KMS-11 (cell line): Measurements from ENCODE around the gene UCN2.

ENCODE experiments used
- H2AFZ ChIP-seq: fragments of 200-600 bp; sonication (generic); 2 replicates; pipeline ENCODE4 v1.6.1; 2016; ENCODE audit warnings: antibody characterized with exemption, mixed run types, low read depth
- H3K27ac ChIP-seq: fragments of 200-600 bp; sonication (generic); 2 replicates; pipeline ENCODE4 v1.6.1; 2016; ENCODE audit warnings: mild to moderate bottlenecking, mixed run types
- H3K27me3 ChIP-seq: fragments of 200-600 bp; sonication (generic); 2 replicates; pipeline ENCODE4 v1.6.1; 2017; ENCODE audit warnings: mild to moderate bottlenecking, low read depth, mixed run types, moderate library complexity; ENCODE audit not compliant: insufficient read depth
- H3K36me3 ChIP-seq: fragments of 200-600 bp; sonication (generic); 2 replicates; pipeline ENCODE4 v1.6.1; 2017; ENCODE audit warnings: mild to moderate bottlenecking, mixed run types; ENCODE audit not compliant: insufficient read depth
- H3K4me1 ChIP-seq: fragments of 200-600 bp; sonication (generic); 2 replicates; pipeline ENCODE4 v1.6.1; 2016; ENCODE audit warnings: mild to moderate bottlenecking, low read depth, mixed run types; ENCODE audit not compliant: poor library complexity, severe bottlenecking
- H3K4me2 ChIP-seq: fragments of 200-600 bp; sonication (generic); 2 replicates; pipeline ENCODE4 v1.7.0; 2016; ENCODE audit warnings: mild to moderate bottlenecking, mixed run types
- H3K4me3 ChIP-seq: fragments of 200-600 bp; sonication (generic); IDR thresholded peaks from 2 replicates; pipeline ENCODE4 v1.6.1; 2017; ENCODE audit warnings: low read depth, low read length, mixed read lengths; ENCODE audit not compliant: insufficient read depth
- H3K79me2 ChIP-seq: fragments of 200-600 bp; sonication (generic); 2 replicates; pipeline ENCODE4 v1.6.1; 2016; ENCODE audit warnings: low read depth, mixed run types; ENCODE audit not compliant: insufficient read depth
- H3K9ac ChIP-seq: fragments of 200-600 bp; sonication (generic); 2 replicates; pipeline ENCODE4 v1.6.1; 2016; ENCODE audit warnings: mild to moderate bottlenecking, mixed run types
- H4K20me1 ChIP-seq: fragments of 200-600 bp; sonication (generic); 2 replicates; pipeline ENCODE4 v1.6.1; 2016; ENCODE audit warnings: mild to moderate bottlenecking, mixed run types; ENCODE audit not compliant: insufficient read depth
- TF ChIP-seq, protein P1 (sequence below): fragments of 200-600 bp; sonication (generic); conservative IDR thresholded peaks from 2 replicates; pipeline ENCODE4 v1.6.1; 2017; ENCODE audit warnings: low read depth, mild to moderate bottlenecking, antibody characterized with exemption, low read length, moderate library complexity, mixed read lengths

UCN2 gene

DNA sequence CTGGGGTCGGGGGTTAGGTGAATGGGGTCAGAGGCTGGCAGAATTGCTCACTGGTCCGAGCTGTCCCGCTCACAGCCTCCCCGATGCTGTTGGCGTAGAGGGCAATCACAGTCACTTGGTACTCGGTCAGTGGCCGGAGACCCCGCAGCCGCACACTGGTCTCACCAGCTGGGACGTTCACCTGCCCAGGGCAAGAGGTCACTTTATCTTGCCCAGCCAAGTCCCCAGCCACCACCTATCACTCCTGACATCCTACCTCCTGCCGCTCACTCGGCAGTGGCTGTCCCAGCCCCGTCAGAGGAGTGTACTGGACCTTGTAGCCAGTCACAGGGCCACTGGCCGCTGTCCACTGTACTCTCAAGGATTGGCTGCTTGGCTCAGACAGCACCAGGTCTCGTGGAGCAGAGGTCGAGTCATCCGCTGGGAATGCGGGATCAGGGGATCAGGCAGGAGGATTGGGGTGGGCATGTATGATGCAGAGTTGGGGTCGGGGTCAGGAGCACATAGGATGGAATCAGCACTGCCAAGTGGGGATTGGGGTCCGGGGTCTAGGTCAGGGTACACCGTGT lies 29.0 kb upstream of the UCN2 start:
- no peak overlapping the region for H3K9ac ChIP-seq
- H2AFZ ChIP-seq, result no peak overlapping the region
- no peak overlapping the region for H3K4me3 ChIP-seq
- H4K20me1 ChIP-seq, result no peaks in the 10 kb centered on the region
- H3K36me3 ChIP-seq, result no peaks in the 10 kb centered on the region
- H3K4me2 ChIP-seq, result no peak overlapping the region
- TF ChIP-seq, protein P1, sequence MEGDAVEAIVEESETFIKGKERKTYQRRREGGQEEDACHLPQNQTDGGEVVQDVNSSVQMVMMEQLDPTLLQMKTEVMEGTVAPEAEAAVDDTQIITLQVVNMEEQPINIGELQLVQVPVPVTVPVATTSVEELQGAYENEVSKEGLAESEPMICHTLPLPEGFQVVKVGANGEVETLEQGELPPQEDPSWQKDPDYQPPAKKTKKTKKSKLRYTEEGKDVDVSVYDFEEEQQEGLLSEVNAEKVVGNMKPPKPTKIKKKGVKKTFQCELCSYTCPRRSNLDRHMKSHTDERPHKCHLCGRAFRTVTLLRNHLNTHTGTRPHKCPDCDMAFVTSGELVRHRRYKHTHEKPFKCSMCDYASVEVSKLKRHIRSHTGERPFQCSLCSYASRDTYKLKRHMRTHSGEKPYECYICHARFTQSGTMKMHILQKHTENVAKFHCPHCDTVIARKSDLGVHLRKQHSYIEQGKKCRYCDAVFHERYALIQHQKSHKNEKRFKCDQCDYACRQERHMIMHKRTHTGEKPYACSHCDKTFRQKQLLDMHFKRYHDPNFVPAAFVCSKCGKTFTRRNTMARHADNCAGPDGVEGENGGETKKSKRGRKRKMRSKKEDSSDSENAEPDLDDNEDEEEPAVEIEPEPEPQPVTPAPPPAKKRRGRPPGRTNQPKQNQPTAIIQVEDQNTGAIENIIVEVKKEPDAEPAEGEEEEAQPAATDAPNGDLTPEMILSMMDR, result no peak
- H3K79me2 ChIP-seq, result no peaks in the 10 kb centered on the region
- no peak overlapping the region for H3K27ac ChIP-seq
- H3K4me1 ChIP-seq, result no peaks in the 10 kb centered on the region
- peaks cover 11% of the 10 kb centered on the region; the same call in 1 of the 2 replicates for H3K27me3 ChIP-seq

GRCh38 chr3:48591886-48592518 lies 28.4 kb upstream of the UCN2 start:
- Histone ChIP-seq H2AFZ (no peak overlapping the region), H3K4me3 (no peak overlapping the region), H3K27ac (no peak overlapping the region), H4K20me1 (no peaks in the 10 kb centered on the region), H3K9ac (no peak overlapping the region), H3K79me2 (no peaks in the 10 kb centered on the region), H3K27me3 (peaks cover 11% of the 10 kb centered on the region; the same call in 1 of the 2 replicates), H3K4me1 (no peaks in the 10 kb centered on the region), H3K4me2 (no peak overlapping the region), H3K36me3 (no peaks in the 10 kb centered on the region)
- TF ChIP-seq, protein P1, result no peak

- H3K9ac ChIP-seq, result no peak overlapping the region
- H3K27ac ChIP-seq, result no peak overlapping the region
- no peaks in the 10 kb centered on the region for H4K20me1 ChIP-seq
- TF ChIP-seq, protein P1, result no peak
- H3K36me3 ChIP-seq, result no peaks in the 10 kb centered on the region
- H3K4me3 ChIP-seq, result no peak overlapping the region
- no peak overlapping the region for H2AFZ ChIP-seq
- no peaks in the 10 kb centered on the region for H3K79me2 ChIP-seq
- H3K4me1 ChIP-seq, result no peaks in the 10 kb centered on the region
- peaks cover 13% of the 10 kb centered on the region; the same call in 1 of the 2 replicates for H3K27me3 ChIP-seq
- no peak overlapping the region for H3K4me2 ChIP-seq
These were observed 27.9 kb upstream of the UCN2 start for GRCh38 chr3:48591436-48591835.

DNA sequence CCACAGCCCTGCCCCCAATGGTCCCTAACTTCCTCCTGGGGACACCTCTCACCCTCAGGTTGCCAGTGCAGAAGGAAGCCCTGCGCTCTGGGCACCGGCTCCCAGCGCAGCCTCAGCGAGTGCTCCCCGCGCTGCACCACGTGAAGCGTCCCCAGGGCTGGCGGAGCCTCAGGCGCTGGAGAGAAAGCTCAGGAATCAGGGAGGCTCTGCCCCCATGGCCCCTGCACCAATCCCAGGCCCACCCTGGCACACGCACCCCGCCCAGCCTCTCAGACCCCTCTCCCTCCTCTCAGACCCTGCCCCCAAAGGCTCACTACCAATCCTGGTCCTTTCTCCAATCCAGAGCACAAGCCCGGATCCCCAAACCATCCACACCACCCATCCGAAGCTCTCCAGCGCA lies 24.6 kb upstream of the UCN2 start:
- TF ChIP-seq, protein P1, result no peak
- Histone ChIP-seq H4K20me1 (no peaks in the 10 kb centered on the region), H2AFZ (no peak overlapping the region), H3K4me3 (no peak overlapping the region), H3K36me3 (no peaks in the 10 kb centered on the region), H3K4me2 (no peak overlapping the region), H3K4me1 (no peaks in the 10 kb centered on the region), H3K9ac (no peak overlapping the region), H3K27ac (no peak overlapping the region), H3K27me3 (peaks cover 16% of the 10 kb centered on the region; the same call in 1 of the 2 replicates), H3K79me2 (no peaks in the 10 kb centered on the region)
